HepG2 (cell line): ENCODE results near the gene AS3MT. TPM values are rescaled to one million over a fixed set of nuclear protein-coding genes. Genes with fewer than 3 reads are reported as not detected.

ENCODE experiments used
- CBX5 ChIP-seq: sonication (generic); formaldehyde crosslinking; IDR thresholded peaks from 2 replicates; pipeline ENCODE4 v1.4.0; 2020; ENCODE audit warnings: missing genetic modification reagents, borderline replicate concordance
- EEA1 ChIP-seq: sonication (generic); formaldehyde crosslinking; IDR thresholded peaks from 2 replicates; pipeline ENCODE4 v1.5.1; 2020; ENCODE audit warnings: mild to moderate bottlenecking, missing genetic modification reagents, borderline replicate concordance
- ELF3 ChIP-seq: IDR thresholded peaks from 2 replicates; pipeline ENCODE4 v1.6.1; 2016; ENCODE audit warnings: missing genetic modification reagents, missing compliant biosample characterization
- FOXJ3 ChIP-seq: sonication (generic); formaldehyde crosslinking; IDR thresholded peaks from 2 replicates; pipeline ENCODE4 v1.4.0; 2020; ENCODE audit warnings: missing genetic modification reagents, mild to moderate bottlenecking, borderline replicate concordance
- HOMEZ ChIP-seq: IDR thresholded peaks from 2 replicates; pipeline ENCODE4 v1.6.1; 2016; ENCODE audit warnings: low read depth
- SIX1 ChIP-seq: sonication (generic); formaldehyde crosslinking; IDR thresholded peaks from 2 replicates; pipeline ENCODE4 v1.4.0; 2020; ENCODE audit warnings: missing genetic modification reagents, borderline replicate concordance
- TFE3 ChIP-seq: IDR thresholded peaks from 2 replicates; pipeline ENCODE4 v1.6.1; 2016
- USF2 ChIP-seq, 2 experiments: sonication (generic) in 1 of 2; formaldehyde crosslinking in 1 of 2; IDR thresholded peaks; 2 replicates each; pipeline versions ENCODE4 v1.5.1 to v1.6.1; 2011 to 2020; ENCODE audit warnings: borderline replicate concordance in 1 of 2, low read depth in 1 of 2, low read length in 1 of 2, mild to moderate bottlenecking in 1 of 2, missing genetic modification reagents in 1 of 2, moderate library complexity in 1 of 2
- ZMAT3 ChIP-seq: sonication (generic); formaldehyde crosslinking; conservative IDR thresholded peaks from 2 replicates; pipeline ENCODE4 v1.7.0; 2021; ENCODE audit warnings: missing genetic modification reagents
- ZMYM3 ChIP-seq: sonication (generic); formaldehyde crosslinking; IDR thresholded peaks from 2 replicates; pipeline ENCODE4 v1.5.1; 2020; ENCODE audit warnings: mild to moderate bottlenecking, missing genetic modification reagents
- ZNF576 ChIP-seq: sonication (generic); formaldehyde crosslinking; IDR thresholded peaks from 2 replicates; pipeline ENCODE4 v1.4.0; 2020; ENCODE audit warnings: mild to moderate bottlenecking, missing genetic modification reagents
- ZNF605 ChIP-seq: sonication (generic); formaldehyde crosslinking; IDR thresholded peaks from 2 replicates; pipeline ENCODE4 v1.8.0; 2022; ENCODE audit warnings: mild to moderate bottlenecking, missing genetic modification reagents
- ZNF609 ChIP-seq: sonication (generic); formaldehyde crosslinking; IDR thresholded peaks from 2 replicates; pipeline ENCODE4 v1.4.0; 2020; ENCODE audit warnings: mild to moderate bottlenecking, missing genetic modification reagents, borderline replicate concordance
- ZNF740 ChIP-seq: sonication (generic); formaldehyde crosslinking; IDR thresholded peaks from 2 replicates; pipeline ENCODE4 v1.4.0; 2020; ENCODE audit warnings: missing genetic modification reagents
- polyA plus RNA-seq, 8 experiments: library from polyadenylated mRNA; depleted of rRNA in 3 of 8; stranded (reverse) in 7 of 8; unstranded in 1 of 8; fragments of >200 nt; fragmentation: Illumina TruSeq in 4 of 8; extraction: Trizol in 4 of 8; gene quantifications; 2 replicates each; pipeline versions ENCODE4 v1.2.1 to v1.2.3, GENCODE V29; 2011 to 2016; ENCODE audit warnings: low read depth in 4 of 8, missing spikeins in 1 of 8, mixed read lengths in 1 of 8; ENCODE audit not compliant: insufficient read depth in 1 of 8
- total RNA-seq, 5 experiments: library from RNA; depleted of rRNA; stranded (reverse); fragments of >200 nt; fragmentation: Illumina TruSeq; extraction: Trizol; gene quantifications; 2 replicates each; pipeline ENCODE4 v1.2.3, GENCODE V29; 2016; ENCODE audit warnings: low read depth in 1 of 5

The AS3MT gene
- total and polyA plus RNA-seq, 2 of the 13 experiments (the other 11 are each of a cell fraction or from before 2014, with no cell fraction given): 8.7 to 17.4 TPM

GRCh38 chr10:102917962-102918816 is 48.9 kb downstream of the AS3MT start, which contains the start of gene CNNM2 (continued):
- no peak for TF ChIP-seq ZNF609 (CRISPR knock-in tag)
- peak; percentile 75 for TF ChIP-seq USF2 (IDR thresholded peaks at IDR 0.05; ENCODE audit: low read depth, low read length)
- peak; percentile 80 for TF ChIP-seq USF2 (CRISPR knock-in tag; IDR thresholded peaks at IDR 0.05; ENCODE audit: borderline replicate concordance)
- no peak for TF ChIP-seq FOXJ3
- TF ChIP-seq ZMYM3 (CRISPR knock-in tag): no peak
- TF ChIP-seq SIX1 (CRISPR knock-in tag): no peak; the same call in 1 of the 2 replicates
- TF ChIP-seq ZNF740 (CRISPR knock-in tag): peak; percentile 89
- TF ChIP-seq EEA1 (CRISPR knock-in tag): no peak
- peak; percentile 13; the same call in 1 of the 2 replicates for TF ChIP-seq HOMEZ (CRISPR knock-in tag)
- TF ChIP-seq ZNF605: no peak
- peak; percentile 92 for TF ChIP-seq TFE3 (CRISPR knock-in tag)
- TF ChIP-seq ZNF576 (CRISPR knock-in tag): no peak
- no peak; the same call in 1 of the 2 replicates for TF ChIP-seq ELF3 (CRISPR knock-in tag)
- TF ChIP-seq ZMAT3 (CRISPR knock-in tag): peak; percentile 19; the same call in 1 of the 2 replicates
- TF ChIP-seq CBX5 (CRISPR knock-in tag): no peak
